SKM-1 treated with dmso at 0.1 percent for 144 hours (cell line): ENCODE measurements around the gene TNF.
A peak's percentile ranks its signal among the peaks of the same experiment; 100 is the strongest.

Source experiments
- DNase-seq: peaks from one replicate; lab custom pipeline; 2025; ENCODE audit not compliant: unreplicated experiment; lab: John Stamatoyannopoulos, UW

Gene TNF

GRCh38 chr6:31575335-31575901, at the start of gene TNF:
Gene TNF (plus strand): TSS chr6:31575565. CDS start chr6:31575742, 177 bp downstream.
- no peak for DNase-seq

- DNase-seq, result no peak
These were observed 49.3 kb upstream of the TNF start for GRCh38 chr6:31525932-31526591.

GRCh38 chr6:31528307-31528777, 47.0 kb upstream of the TNF start:
- DNase-seq, result no peak

- DNase-seq, result no peak
These were observed 46.5 kb upstream of the TNF start, which contains the start of gene MCCD1 for GRCh38 chr6:31528821-31529328. Gene MCCD1 (plus strand): TSS chr6:31528962. CDS start chr6:31529015, 53 bp downstream.

GRCh38 chr6:31529329-31530150, 45.8 kb upstream of the TNF start:
- no peak for DNase-seq

GRCh38 chr6:31530659-31531058, 44.7 kb upstream of the TNF start:
- DNase-seq, result no peak

- no peak for DNase-seq
These were observed 44.2 kb upstream of the TNF start for GRCh38 chr6:31531162-31531561.

- DNase-seq, result no peak
These were observed 43.4 kb upstream of the TNF start for GRCh38 chr6:31531771-31532643.

GRCh38 chr6:31532644-31533454, 42.5 kb upstream of the TNF start:
- no peak for DNase-seq

- no peak for DNase-seq
These were observed 41.9 kb upstream of the TNF start for GRCh38 chr6:31533455-31533841.

GRCh38 chr6:31534011-31534410, 41.4 kb upstream of the TNF start:
- DNase-seq, result no peak

- no peak for DNase-seq
These were observed 40.8 kb upstream of the TNF start for GRCh38 chr6:31534521-31535040.

- no peak for DNase-seq
These were observed 39.6 kb upstream of the TNF start for GRCh38 chr6:31535538-31536324.

- no peak for DNase-seq
These were observed 36.5 kb upstream of the TNF start for GRCh38 chr6:31538805-31539400.

GRCh38 chr6:31540640-31541039, 34.7 kb upstream of the TNF start:
- no peak for DNase-seq

GRCh38 chr6:31541059-31541657, 34.2 kb upstream of the TNF start:
- DNase-seq, result peak; percentile 60

- DNase-seq, result peak; percentile 94
These were observed 33.5 kb upstream of the TNF start, which contains the start of gene DDX39B for GRCh38 chr6:31541658-31542521. Gene DDX39B (minus strand): TSS chr6:31542003. CDS start chr6:31540532, 1,471 bp downstream.
